ENCODE measurements around the gene HCN4. TPM values are rescaled to one million over a fixed set of nuclear protein-coding genes. Genes with fewer than 3 reads are reported as not detected.

Gene HCN4
- total RNA-seq, 1 donor = not detected

- H3K27ac ChIP-seq (ENCODE audit: low read depth, low read length) = no peak overlapping the region
Measured at GRCh38 chr15:73323956-73324355, 44.8 kb downstream of the HCN4 start.

GRCh38 chr15:73323374-73323955 lies 45.3 kb downstream of the HCN4 start:
- Histone ChIP-seq H2AFZ (ENCODE audit: low read length) (no peak overlapping the region), H3K4me1 (ENCODE audit: insufficient read depth, low read length) (no peaks in the 10 kb centered on the region), H3K36me3 (ENCODE audit: insufficient read depth, low read length) (no peaks in the 10 kb centered on the region), H3K4me2 (ENCODE audit: insufficient read depth, low read length) (no peak overlapping the region), H3K9me3 (ENCODE audit: low read depth, low read length) (no peaks in the 10 kb centered on the region), H3K4me3 (ENCODE audit: insufficient read depth, low read length) (no peak overlapping the region), H3K27me3 (ENCODE audit: insufficient read depth, low read length) (peaks cover 11% of the 10 kb centered on the region), H3K79me2 (ENCODE audit: insufficient read depth, low read length) (no peaks in the 10 kb centered on the region), H4K20me1 (ENCODE audit: insufficient read depth, low read length) (no peaks in the 10 kb centered on the region), H3K27ac (ENCODE audit: low read depth, low read length) (no peak overlapping the region)
- no peak for TF ChIP-seq CTCF (IDR thresholded peaks at IDR 0.05; ENCODE audit: extremely low read depth, low read depth, low read length)
- DNase-seq (ENCODE audit: insufficient read length, low spot score, missing footprints) = peak; percentile 65

More at GRCh38 chr15:73323956-73324355, 44.8 kb downstream of the HCN4 start:
- no peak overlapping the region for H3K4me3 ChIP-seq (ENCODE audit: insufficient read depth, low read length)
- TF ChIP-seq CTCF (IDR thresholded peaks at IDR 0.05; ENCODE audit: extremely low read depth, low read depth, low read length) = no peak
- H4K20me1 ChIP-seq (ENCODE audit: insufficient read depth, low read length) = no peaks in the 10 kb centered on the region
- no peaks in the 10 kb centered on the region for H3K9me3 ChIP-seq (ENCODE audit: low read depth, low read length)
- no peaks in the 10 kb centered on the region for H3K4me1 ChIP-seq (ENCODE audit: insufficient read depth, low read length)
- H3K79me2 ChIP-seq (ENCODE audit: insufficient read depth, low read length) = no peaks in the 10 kb centered on the region
- H3K36me3 ChIP-seq (ENCODE audit: insufficient read depth, low read length) = no peaks in the 10 kb centered on the region
- H3K27me3 ChIP-seq (ENCODE audit: insufficient read depth, low read length) = peaks cover 11% of the 10 kb centered on the region
- no peak overlapping the region for H3K4me2 ChIP-seq (ENCODE audit: insufficient read depth, low read length)
- peak; percentile 81 for DNase-seq (ENCODE audit: insufficient read length, low spot score, missing footprints)
- no peak overlapping the region for H2AFZ ChIP-seq (ENCODE audit: low read length)

GRCh38 chr15:73322665-73323373 lies 45.9 kb downstream of the HCN4 start:
- Histone ChIP-seq H4K20me1 (ENCODE audit: insufficient read depth, low read length) (no peaks in the 10 kb centered on the region), H3K79me2 (ENCODE audit: insufficient read depth, low read length) (no peaks in the 10 kb centered on the region), H3K9me3 (ENCODE audit: low read depth, low read length) (no peaks in the 10 kb centered on the region), H3K4me3 (ENCODE audit: insufficient read depth, low read length) (no peak overlapping the region), H3K36me3 (ENCODE audit: insufficient read depth, low read length) (no peaks in the 10 kb centered on the region), H2AFZ (ENCODE audit: low read length) (no peak overlapping the region), H3K4me1 (ENCODE audit: insufficient read depth, low read length) (no peaks in the 10 kb centered on the region), H3K27me3 (ENCODE audit: insufficient read depth, low read length) (peaks cover 11% of the 10 kb centered on the region), H3K27ac (ENCODE audit: low read depth, low read length) (no peak overlapping the region), H3K4me2 (ENCODE audit: insufficient read depth, low read length) (no peak overlapping the region)
- no peak for TF ChIP-seq CTCF (IDR thresholded peaks at IDR 0.05; ENCODE audit: extremely low read depth, low read depth, low read length)
- peak; percentile 88 for DNase-seq (ENCODE audit: insufficient read length, low spot score, missing footprints)

Data from osteoblast (primary cell).